ENCODE data around the gene AKR1C3. TPM values are rescaled to one million over a fixed set of nuclear protein-coding genes. Genes with fewer than 3 reads are reported as not detected.
"Not testable (repeated sequence)": the region's sequence is repeated elsewhere in the genome, so short reads cannot be mapped to it uniquely, and the experiment has no call there.

Gene AKR1C3
- total RNA-seq, 1 donor from 2014 or later = 0.49 TPM

GRCh38 chr10:5060791-5061190 is 33.4 kb upstream of the AKR1C3 start:
- H3K27me3 Mint-ChIP-seq (ENCODE audit: unreplicated experiment); DNase-seq; H3K4me1 Mint-ChIP-seq (ENCODE audit: low read depth, unreplicated experiment); H3K27ac Mint-ChIP-seq (ENCODE audit: unreplicated experiment); H3K4me3 Mint-ChIP-seq (ENCODE audit: unreplicated experiment); H3K9me3 Mint-ChIP-seq (ENCODE audit: unreplicated experiment): not testable (repeated sequence)
- peaks cover 11% of the 10 kb centered on the region for H3K36me3 Mint-ChIP-seq (ENCODE audit: unreplicated experiment)

DNA sequence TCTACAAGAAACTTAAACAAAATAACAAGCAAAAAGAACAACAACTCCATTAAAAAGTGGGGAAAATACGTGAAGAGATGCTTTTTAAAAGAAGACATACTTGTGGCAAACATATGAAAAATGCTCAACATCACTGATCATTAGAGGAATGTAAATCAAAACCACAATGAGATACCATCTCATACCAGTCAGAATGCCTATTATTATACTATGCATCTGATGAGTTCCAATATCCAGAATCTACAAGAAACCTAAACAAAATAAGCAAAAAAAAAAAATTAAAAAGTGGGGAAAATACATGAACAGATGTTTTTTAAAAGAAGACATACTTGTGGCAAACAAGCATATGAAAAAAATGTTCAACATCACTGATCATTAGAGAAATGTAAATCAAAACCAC is 29.6 kb upstream of the AKR1C3 start:
- TF ChIP-seq, protein P1, sequence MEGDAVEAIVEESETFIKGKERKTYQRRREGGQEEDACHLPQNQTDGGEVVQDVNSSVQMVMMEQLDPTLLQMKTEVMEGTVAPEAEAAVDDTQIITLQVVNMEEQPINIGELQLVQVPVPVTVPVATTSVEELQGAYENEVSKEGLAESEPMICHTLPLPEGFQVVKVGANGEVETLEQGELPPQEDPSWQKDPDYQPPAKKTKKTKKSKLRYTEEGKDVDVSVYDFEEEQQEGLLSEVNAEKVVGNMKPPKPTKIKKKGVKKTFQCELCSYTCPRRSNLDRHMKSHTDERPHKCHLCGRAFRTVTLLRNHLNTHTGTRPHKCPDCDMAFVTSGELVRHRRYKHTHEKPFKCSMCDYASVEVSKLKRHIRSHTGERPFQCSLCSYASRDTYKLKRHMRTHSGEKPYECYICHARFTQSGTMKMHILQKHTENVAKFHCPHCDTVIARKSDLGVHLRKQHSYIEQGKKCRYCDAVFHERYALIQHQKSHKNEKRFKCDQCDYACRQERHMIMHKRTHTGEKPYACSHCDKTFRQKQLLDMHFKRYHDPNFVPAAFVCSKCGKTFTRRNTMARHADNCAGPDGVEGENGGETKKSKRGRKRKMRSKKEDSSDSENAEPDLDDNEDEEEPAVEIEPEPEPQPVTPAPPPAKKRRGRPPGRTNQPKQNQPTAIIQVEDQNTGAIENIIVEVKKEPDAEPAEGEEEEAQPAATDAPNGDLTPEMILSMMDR (IDR thresholded peaks at IDR 0.05; ENCODE audit: partially characterized antibody, unreplicated experiment) = no peak
- no peak for DNase-seq
- H3K4me3 Mint-ChIP-seq (ENCODE audit: unreplicated experiment) = no peak overlapping the region
- no peaks in the 10 kb centered on the region for H3K27me3 Mint-ChIP-seq (ENCODE audit: unreplicated experiment)
- no peaks in the 10 kb centered on the region for H3K4me1 Mint-ChIP-seq (ENCODE audit: low read depth, unreplicated experiment)
- H3K36me3 Mint-ChIP-seq (ENCODE audit: unreplicated experiment) = peaks cover 7% of the 10 kb centered on the region
- no peak overlapping the region for H3K27ac Mint-ChIP-seq (ENCODE audit: unreplicated experiment)
- peaks cover 3% of the 10 kb centered on the region for H3K9me3 Mint-ChIP-seq (ENCODE audit: unreplicated experiment)

DNA sequence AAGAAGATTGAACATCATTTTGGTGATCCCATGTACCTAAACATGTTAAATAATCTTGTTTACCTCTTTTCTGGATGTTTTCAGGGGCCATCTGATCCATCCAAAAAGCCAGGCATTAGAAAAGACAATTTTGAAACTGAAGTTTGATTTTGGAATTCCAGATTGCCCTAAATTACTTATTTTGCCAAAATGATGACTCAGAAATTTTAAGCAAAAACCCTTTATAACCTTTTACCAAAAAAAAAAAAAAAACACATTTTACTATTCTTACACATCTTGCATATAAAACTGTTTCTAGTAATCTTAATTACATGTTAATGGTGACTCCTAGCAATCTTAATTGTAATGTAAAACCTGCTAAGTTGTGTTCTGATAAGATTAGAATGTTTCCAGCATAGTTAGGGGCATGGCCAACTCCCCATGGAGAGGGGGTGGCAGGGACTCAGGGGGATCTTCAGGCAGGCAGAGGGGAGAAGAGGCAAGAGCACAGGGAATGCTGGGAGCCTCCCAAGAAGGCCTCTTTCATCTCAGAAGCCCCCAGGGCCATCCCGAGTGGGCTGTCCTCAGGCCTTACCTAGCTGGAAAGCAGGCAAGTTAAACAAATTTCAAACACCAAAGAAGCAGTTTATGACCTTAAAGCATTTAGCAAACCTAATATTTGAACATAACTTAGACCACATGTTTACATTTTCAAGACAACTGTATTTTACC is 25.8 kb upstream of the AKR1C3 start:
- DNase-seq = no peak
- Mint-ChIP-seq H3K27ac (ENCODE audit: unreplicated experiment) (no peak overlapping the region), H3K4me3 (ENCODE audit: unreplicated experiment) (no peak overlapping the region), H3K27me3 (ENCODE audit: unreplicated experiment) (no peaks in the 10 kb centered on the region), H3K4me1 (ENCODE audit: low read depth, unreplicated experiment) (peaks cover 11% of the 10 kb centered on the region), H3K9me3 (ENCODE audit: unreplicated experiment) (peaks cover 1% of the 10 kb centered on the region), H3K36me3 (ENCODE audit: unreplicated experiment) (no peaks in the 10 kb centered on the region)
- TF ChIP-seq, protein P1 (IDR thresholded peaks at IDR 0.05; ENCODE audit: partially characterized antibody, unreplicated experiment) = no peak

DNA sequence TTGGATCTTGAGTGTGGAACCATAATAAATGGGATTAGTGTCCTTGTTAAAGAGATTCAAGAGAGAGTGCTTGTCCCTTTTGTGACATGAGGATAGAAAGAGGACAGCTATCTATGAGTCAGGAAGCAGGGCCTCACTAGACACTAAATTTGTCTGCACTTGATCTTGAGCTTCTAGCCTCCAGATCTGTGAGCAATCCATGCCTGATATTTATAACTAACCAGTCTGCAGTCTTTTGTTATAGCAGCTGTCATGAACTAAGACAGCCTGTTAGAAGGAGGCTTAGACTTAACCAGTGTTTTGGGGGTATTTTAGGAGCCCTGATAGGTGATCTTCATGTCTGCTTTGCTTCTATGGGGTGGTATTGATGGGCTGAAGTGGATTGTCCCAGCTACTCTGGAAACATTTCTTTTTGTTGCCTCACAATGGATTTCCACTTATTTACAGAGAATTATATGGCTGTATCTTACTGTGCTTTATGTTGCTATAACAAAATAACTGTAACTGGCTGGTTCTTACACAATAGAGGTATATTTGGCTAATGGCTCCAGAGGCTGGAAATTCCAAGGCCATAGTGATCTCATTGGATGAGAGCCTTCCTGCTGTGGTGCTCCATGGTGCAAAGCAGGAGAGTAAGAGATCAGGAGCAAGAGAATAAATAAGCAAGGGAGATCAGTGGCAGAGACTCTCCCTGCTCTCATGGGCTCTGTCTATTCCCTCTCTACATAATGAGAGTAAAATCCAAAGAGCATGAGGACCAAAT is 23.4 kb upstream of the AKR1C3 start:
- Mint-ChIP-seq H3K27me3 (ENCODE audit: unreplicated experiment) (no peaks in the 10 kb centered on the region), H3K4me3 (ENCODE audit: unreplicated experiment) (no peak overlapping the region), H3K27ac (ENCODE audit: unreplicated experiment) (no peak overlapping the region), H3K9me3 (ENCODE audit: unreplicated experiment) (peaks cover 1% of the 10 kb centered on the region), H3K36me3 (ENCODE audit: unreplicated experiment) (no peaks in the 10 kb centered on the region), H3K4me1 (ENCODE audit: low read depth, unreplicated experiment) (peaks cover 11% of the 10 kb centered on the region)
- TF ChIP-seq, protein P1 (IDR thresholded peaks at IDR 0.05; ENCODE audit: partially characterized antibody, unreplicated experiment) = no peak
- DNase-seq = no peak

- H3K9me3 Mint-ChIP-seq (ENCODE audit: unreplicated experiment) = peaks cover 1% of the 10 kb centered on the region
These were observed 22.6 kb upstream of the AKR1C3 start for GRCh38 chr10:5071411-5072198.

More at GRCh38 chr10:5071411-5072198, 22.6 kb upstream of the AKR1C3 start:
- Mint-ChIP-seq H3K4me3 (ENCODE audit: unreplicated experiment) (no peak overlapping the region), H3K4me1 (ENCODE audit: low read depth, unreplicated experiment) (peaks cover 11% of the 10 kb centered on the region), H3K36me3 (ENCODE audit: unreplicated experiment) (no peaks in the 10 kb centered on the region), H3K27ac (ENCODE audit: unreplicated experiment) (peak overlapping the region; percentile 7), H3K27me3 (ENCODE audit: unreplicated experiment) (no peaks in the 10 kb centered on the region)
- DNase-seq = no peak
- TF ChIP-seq, protein P1 (IDR thresholded peaks at IDR 0.05; ENCODE audit: partially characterized antibody, unreplicated experiment) = no peak

Measured in glutamatergic neuron (in vitro differentiated cells).